ENCODE data around the gene FOXP1.

Gene FOXP1

DNA sequence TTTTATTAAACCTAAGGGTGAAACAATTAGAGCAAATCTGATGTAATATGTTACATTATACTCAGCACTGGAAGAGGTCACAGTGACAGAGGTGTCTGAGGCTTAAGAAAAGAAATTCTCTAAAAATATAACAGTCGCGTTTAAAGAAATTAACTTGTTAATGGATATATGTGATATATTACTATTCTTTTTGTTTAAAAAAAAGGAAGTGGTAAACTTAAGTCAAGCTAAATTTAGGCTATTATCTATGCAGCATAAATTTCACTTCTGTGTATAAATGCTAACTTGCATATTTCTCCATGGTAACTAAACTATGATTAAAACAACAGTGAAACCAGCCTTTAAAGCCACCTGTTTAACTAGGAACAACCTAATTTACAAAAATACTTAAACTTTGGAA, 191.3 kb downstream of the FOXP1 start:
- no peak for DNase-seq

DNA sequence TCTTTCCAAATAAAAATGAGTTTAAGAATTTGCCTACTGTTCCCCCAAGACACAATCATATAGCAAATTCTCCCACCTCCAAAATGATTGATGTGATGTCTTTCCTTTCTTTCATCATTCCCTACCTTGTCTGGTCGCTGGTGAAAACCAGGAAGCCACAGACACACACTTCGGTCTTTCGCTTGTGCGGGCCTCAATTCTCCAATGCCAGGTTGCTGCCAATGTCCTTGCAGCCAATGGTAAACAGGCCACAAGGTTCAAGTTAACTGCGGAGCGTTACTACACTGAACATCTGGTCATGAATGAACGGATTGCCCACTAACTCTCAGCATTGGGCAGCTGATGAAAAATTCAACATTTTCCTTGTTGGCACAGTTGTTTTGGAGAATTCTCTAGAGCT, 192.2 kb downstream of the FOXP1 start:
- DNase-seq, result peak; percentile 28

DNA sequence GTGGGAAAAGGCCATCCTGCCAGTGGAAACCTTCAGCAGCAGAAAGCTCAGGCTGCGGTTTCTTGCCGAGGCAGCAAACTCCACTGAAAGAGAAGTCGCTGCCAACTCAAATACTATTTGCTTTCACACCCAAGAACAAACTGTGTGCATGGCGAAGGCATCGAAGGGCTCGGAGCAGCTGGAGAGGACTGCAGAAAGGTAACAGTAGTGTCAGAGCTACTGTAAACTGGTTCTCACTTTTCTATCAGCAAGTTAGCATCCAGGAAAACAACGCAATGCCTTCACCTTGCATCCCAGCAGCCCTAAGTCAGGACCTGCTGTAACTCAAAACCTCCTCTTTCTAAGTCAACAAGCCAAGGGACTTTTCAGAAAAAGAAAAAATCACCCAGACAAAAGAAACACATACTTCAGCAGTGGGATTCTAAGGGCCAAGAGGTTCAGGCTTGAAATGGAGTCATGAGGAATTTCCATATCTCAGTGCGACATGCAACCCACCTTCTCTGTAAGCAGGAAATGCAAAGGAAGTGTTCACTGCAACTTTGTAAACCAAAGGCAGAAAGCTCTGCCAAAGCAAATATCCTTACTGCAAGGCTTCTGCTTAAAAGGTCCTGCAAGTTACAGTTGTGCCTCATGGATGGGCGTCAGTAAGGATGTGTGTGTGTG, 193.5 kb downstream of the FOXP1 start:
- DNase-seq, result peak; percentile 86

DNA sequence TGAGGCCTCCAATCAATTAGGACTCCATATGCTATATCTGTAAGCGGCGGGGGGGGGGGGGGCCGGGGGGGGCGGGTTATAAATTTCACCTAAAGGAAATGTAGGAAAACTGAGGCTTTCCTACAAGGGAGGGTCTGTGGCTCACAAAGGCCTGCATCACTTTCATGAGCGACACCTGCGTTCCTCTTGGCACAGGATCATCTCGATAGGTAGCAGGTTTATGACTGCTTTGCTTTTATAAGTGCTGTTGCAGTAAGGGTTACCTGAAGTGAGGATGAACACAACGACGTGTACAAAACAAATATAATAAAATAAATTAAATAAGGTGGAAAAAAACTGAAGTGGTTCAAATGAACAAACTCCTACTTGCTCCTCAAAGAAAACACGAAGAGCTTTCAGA, 194.3 kb downstream of the FOXP1 start:
- DNase-seq, result no peak

DNA sequence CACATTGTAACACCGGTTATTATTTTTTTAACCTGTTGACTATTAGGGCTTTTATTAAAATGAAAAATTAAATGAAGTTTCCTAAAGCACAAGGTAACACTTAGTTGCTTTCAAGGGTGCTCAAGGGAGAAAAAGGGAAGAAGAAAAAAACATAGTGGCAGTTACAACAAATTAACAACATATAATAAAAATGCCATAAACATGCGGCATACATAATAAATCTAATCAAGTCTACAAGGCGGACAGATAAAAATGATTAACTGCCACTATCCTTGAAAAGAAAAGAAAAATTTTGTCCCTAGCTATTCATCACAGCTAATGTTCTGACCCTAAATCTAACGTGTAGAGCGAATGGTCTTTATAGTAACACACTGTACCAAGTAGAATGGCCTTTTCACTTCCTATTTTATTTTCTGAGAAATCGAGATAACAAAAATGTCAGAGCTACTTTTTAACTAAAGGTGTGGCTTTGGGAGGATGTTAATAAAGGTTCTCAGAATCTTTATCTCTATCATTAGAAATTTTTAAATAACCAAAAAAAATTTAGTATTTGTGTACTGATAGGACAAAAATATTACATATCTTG, 194.9 kb downstream of the FOXP1 start:
- no peak for DNase-seq

DNA sequence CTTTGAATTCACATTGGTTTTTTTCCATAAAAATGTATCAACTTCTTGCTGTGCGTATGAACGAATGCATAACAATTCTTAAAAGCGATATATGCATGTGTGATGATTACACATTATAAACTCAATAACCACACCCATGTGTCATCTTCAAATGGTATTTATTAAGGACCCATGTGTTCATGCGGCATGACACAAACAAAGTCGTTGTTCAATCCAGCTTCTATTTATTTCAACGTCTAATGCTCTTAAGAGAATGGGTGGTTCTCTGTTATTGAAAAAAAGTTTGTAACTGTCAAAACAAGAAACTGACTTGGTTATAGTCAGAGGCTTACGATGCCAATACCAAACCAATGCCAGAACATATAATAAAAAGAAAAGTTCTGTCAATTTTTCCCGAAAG, 195.9 kb downstream of the FOXP1 start:
- no peak for DNase-seq

DNA sequence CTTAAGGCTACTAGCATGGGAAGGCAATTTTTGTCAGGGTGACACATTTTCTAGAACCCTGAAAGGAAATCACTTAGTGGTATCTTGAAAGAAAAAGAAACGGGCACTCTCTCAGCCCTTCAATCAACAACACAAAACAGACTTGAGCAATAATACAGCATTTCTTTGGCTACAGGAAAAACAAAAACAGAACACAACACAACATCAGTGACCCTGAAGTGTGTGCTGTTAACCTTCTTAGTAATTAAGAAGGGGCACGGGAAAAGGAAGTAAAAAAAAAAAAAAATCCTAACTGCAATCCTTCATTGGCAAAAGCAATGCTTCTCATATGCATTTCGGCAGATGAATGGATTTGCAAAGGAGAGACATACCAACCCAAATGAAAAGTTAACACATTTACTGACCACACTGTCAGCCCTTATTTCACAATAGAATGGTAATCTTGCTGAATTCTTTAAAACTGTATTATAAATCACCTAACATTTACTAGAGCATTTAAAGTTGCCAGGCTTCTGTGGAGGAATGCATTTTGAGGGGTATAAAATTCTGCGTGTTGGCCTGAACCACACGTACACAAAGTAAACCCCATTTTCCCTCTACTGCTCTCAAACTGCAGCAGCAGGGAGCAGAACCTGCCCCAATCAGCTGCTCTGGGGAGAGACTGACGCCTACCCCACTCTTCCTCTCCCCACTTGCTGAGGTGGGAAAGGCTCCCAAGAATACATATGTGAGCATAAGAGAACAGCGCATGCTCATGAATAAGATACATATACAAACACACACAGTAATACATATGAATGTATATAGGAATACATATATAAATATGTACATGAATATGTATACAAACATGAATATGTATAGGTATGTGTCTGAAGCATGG, 198.5 kb downstream of the FOXP1 start:
- no peak for DNase-seq

DNA sequence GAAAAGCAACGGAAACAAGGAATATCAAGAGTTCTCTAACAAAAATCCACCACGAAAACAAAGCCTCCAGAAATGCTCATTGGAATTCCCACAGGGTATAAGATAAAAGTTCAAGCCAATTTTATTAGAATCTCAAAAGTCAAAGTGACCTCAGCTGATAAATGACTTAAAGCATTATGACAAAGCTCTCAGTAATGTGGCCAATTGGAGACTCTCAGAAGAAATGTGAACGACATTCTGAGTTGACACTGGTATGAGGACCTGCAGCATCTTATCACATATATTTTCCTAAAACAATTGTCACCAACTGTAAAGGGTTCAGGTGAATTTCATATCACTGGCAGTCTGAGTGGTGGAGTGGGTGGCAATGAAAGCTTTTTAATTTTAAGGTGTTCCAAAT, 199.1 kb downstream of the FOXP1 start:
- no peak for DNase-seq

DNA sequence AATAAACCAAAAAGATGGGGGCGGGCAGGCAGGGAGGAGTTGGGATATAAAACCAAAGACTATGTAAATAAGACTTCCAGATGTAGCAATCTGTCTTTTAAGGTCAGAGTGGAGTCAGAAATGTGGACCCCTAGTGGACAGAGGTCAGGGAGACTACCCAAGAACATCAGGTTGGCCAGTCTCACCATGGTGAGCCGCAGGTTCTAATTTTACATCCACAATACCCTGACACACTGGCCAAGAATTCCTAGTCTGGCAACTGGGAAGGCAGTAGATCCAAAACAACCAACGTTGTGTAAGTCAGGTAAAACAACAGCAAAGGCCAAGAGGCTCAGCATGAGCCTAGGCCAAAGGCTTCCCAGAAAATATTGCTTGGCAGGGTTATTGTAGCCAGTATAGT, 203.4 kb downstream of the FOXP1 start:
- no peak for DNase-seq

DNA sequence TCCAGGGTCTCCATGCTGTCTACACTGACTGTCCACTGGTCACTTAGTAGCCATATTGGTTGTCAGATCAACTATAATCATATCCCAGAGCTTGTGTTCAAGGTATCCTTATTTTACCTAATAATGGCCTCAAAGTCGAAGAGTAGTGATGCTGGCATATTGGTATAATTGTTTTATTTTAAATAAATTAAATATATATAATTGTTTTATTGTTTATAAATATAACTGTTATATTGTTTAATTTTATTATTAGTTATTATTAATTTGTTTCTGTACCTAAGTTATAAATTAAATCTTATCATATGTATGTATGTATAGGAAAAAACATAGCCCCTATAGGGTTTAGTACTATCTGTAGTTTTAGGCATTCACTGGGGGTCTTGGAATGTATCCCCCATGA, 205.0 kb downstream of the FOXP1 start:
- DNase-seq, result no peak

DNA sequence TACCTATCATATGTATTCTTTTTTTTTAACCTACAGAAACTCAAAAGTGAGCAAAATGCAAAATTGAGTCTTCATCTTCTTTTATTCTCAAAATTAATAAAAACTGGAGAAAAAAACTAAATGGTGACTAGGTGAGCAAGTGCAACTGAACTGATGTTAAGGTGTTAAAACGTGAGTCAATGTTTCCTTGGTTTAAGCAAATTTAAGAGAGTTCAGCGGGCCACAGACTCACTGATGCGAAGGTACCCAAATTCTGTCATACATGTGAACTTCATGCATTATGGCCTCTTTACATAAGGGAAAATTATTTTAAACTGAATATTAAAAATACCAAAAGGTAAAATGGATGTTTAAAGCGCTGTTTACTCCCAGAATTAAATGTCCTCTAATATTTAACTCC, 206.6 kb downstream of the FOXP1 start:
- no peak for DNase-seq

DNA sequence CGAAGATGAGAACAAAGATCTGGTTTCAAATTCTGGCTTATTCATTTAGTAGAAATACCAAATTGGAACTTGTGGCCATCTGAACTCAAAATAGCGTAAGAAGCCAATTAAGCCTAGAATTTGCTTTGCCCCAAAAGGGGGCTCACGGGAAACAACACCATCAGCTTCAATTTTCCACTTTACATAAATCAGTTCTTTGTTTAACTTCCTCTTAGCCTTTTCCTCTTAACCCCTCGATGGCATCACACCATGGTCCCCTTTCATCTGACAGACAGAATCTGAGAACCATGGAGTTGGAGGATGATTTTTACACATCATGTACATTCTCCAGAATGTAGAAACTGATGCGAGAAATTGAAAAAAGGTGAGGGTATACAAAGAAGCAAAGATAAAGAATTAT, 207.0 kb downstream of the FOXP1 start:
- no peak for DNase-seq

DNA sequence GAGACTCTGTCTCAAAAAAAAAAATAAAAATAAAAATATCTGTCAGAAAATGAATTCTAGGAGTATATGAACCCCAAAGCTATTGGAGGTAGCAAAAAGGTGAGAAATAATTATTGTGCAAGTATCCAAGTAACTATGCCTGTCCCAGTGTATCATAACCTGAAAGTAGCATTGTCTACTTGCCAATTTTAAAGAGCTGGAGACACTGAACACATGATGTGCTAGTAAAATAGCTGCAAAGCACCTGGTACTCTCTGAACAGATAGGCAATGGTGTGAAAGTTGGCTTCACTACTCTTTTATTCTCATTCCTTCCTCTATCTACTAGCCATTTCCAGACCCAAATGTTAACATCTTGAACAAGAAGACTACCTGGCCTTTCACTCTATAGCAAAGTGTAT, 208.9 kb downstream of the FOXP1 start:
- DNase-seq, result no peak

DNA sequence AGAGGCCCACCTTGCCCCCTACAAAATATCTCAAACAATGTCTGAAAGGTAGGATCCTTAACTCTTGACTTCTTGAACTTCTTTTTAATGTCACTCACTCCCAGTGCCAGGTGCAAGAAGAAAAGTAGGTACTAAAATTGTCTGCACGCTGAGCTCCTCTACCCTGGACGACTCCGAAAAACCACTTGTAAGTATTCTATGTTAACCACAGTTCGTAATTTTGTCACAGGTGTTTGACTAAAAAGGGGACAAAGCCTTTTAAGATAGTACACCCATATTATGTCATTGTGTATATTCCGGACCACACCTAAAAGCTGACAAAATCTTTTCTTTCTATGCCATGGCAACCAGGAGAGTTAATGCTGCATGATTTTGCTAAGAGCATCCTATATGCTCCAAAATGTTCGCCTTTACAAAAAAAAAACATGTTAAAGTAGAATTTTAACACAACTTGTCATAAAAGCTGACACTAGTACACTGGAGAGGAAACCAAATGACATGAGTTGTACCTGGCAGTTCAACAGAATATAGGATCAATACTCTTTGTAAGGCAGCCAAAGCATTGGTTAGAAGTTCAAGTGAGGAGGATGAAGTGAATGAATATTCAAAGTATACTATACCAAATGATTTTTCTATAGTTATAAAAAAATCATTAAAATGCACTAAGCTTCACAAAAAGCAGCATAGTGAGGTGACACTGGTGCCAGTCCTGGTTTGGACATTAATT, 210.5 kb downstream of the FOXP1 start:
- DNase-seq, result no peak

DNA sequence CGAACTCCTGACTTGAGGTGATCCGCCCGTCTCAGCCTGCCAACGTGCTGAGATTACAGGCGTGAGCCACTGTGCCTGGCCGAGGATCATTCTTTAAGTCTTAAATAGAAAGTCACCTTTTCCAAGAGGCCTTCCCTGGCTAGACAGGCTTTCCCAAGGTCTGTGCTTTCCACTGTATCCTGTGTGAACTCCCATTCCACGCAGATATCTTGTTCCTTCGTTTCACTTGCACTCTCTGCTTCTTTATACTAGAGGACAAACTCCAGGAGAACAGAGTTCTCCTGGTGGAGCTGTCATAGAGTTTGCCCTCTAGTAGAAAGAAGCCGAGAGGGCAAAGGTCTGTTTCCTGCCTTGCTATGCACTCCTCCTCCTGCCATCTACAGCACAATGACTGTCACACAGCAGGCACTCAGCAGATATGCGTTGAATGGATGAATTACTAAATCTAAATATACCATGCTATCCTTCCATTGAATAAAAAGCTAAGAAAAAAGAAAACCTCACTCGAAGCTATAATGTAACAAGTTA, 211.2 kb downstream of the FOXP1 start:
- no peak for DNase-seq

DNA sequence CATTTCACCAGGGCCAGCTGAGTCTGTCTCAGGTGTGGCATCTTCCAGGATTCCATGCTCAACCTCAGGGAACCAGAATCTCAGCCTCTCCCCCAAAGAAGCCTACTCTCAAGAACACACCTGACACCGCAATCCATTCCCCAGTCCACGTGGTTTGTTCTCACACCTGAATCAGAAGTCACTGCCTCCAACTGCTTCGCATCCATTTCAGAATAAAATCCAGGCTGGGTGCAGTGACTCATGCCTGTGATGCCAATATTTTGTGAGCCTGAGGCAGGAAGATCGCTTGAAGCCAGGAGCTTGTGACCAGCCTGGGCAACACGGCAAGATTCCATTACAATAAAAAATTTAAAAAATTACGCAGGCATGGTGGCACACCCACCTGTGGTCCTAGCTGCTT, 212.2 kb downstream of the FOXP1 start:
- DNase-seq, result no peak

DNA sequence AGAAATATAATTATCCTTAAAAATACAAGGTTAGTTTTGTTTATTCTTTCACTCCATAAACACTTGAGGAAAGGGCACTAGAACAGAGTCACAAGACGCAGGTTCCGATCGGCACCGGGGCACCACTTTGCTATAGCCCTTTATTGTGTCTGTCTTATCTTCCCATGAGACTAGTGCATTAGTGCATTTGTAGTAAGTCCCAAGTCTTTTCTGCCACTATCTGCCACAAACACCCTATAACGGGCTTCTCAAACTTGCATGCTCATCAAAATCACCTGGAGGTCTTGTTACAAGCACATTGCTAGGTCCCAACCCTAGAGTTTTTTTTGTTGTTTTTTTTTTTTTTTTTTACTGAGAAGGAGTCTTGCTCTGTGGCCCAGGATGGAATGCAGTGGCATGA, 213.1 kb downstream of the FOXP1 start:
- DNase-seq, result no peak

DNA sequence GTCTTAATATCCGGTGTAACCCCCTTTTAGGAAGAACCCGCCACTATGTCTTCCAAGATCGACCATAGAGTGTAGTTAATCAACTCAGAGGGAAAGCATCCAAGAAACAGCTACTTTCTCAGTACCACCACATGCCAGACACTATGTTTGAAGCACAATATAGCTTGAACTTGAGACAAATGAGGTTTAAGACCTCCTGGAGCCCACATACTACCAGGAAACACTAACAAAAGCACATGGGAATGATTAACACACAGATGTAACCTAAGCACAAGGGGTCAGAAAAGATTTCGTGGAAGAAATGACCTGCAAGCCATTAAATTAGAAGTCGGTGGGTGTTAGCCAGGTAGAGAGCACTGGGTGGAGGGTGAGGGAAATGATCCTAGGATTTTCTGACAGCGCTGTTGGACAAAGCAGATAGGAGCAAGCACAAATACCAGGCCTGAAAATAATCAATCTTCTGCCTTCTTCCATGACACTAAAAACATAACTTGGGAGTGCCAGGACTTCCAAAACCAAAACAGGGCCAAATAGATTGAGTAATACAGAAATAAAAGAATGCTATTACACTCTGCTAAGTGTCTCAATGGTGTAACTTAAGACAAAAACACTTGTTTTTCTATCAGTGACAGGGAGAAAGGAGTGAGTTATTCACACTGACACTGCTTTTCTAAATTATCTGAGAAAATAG, 213.7 kb downstream of the FOXP1 start:
- no peak for DNase-seq

DNA sequence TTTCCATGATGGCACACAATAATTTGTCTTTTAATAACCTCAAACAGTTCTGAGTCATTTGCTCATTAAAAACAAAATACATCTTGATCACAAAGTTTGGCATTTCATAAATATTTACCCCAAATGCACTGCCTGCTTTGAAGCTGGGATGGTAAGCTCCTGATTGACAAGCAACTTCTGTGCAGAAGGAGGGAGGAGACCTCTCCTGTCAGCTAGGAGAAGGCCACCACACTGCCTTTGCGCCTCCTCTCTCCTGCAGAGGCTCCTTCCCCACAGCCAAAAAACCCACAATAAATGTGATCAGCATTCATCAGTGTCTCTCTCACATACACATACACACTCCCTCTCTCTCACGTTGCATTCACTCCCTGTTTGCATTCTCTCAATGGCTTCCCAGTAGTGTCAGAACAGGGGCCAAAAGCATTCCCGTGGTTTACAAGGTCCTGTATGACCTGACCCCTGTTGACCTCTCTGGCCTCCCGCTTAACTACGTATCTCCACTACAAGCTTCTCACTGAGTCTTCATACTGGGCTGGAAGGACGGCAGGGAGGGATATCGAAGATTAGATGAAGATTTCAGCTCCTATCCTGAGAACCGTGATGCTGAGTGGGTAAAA, 216.4 kb downstream of the FOXP1 start:
- DNase-seq, result no peak

DNA sequence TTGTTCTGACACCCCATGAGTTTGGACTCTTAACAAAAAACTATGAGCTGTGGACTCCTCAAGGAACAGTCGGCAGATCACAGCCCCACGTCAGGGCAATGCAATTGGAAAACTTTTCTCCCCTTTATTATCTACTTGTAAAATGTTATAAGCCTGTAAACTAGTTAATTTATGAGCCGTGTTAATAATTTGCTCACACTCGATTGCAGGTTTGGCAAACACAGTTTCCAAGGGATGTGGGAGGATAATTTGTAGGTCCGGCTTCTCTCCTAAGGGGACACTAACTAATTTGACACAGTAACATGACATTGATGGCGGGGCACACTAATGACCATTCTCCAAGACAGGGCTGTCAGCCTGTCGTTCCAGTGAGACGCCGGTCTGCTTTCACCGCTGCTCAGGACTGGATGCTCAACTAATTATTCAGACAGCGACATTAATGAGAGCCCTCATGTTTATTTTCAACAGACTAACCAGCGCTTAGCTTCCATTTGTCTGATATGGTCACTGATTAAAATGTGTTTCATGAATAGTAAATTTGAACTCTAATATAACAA, 222.1 kb downstream of the FOXP1 start:
- no peak for DNase-seq

DNA sequence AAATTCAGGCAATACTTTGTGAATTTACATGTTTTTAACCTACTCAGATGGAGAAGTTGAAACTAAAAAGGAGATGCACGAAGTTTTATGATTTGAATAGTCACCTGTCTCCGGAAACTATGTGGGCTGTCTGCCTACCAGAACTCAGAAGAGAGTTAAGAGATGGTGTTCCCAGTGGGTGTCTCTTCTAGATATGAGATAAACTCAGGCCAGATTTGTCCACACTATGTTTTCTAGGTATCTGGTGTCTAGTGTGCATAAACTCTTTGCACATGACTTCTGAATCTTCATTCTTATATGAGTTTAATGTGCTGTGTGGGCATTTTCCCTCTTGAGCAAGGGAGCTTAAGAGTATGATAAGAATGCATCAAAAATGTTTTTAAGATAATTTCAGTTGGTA, 222.8 kb downstream of the FOXP1 start:
- DNase-seq, result no peak

DNA sequence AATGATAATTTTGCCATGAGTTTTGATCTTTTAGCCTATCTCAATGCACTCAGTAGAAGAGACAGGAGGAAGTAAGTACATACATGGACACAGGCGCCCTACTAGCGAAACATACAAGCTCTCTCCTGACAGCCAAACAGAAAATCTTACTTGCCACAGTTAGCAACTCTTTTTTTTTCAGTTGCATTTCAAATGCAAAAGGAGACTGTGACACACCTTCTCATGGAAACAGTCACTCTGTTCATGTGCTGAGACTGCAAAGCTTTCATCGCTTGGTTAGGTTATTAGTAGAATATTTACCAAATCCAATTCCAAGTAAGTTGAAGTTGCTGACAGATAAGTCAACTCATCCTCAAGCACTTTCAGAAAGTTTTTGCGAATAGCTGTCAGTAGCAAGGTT, 223.3 kb downstream of the FOXP1 start:
- no peak for DNase-seq
